Neural cell (in vitro differentiated cells): ENCODE results near the gene DTX1. TPM values are rescaled to one million over a fixed set of nuclear protein-coding genes. Genes with fewer than 3 reads are reported as not detected.

Source experiments
- H2AFZ ChIP-seq: fragments of 200-600, 300-800 bp; sonication (generic), shearing (Covaris generic); 2 replicates; pipeline ENCODE4 v1.6.0; 2014; ENCODE audit warnings: low read depth, mild to moderate bottlenecking, antibody characterized with exemption, low read length, moderate library complexity
- H3F3A ChIP-seq: fragments of 200-600 bp; shearing (Covaris generic); 2 replicates; pipeline ENCODE4 v1.6.1; 2016; ENCODE audit warnings: mild to moderate bottlenecking, moderate library complexity, mixed read lengths, antibody characterized with exemption, low read length; ENCODE audit not compliant: insufficient read depth, poor library complexity, severe bottlenecking
- H3K27ac ChIP-seq: fragments of 200-600, 300-800 bp; sonication (generic), shearing (Covaris generic); 2 replicates; pipeline ENCODE4 v1.5.1; 2014; ENCODE audit warnings: mild to moderate bottlenecking, low read length, moderate library complexity
- H3K27me3 ChIP-seq: fragments of 300-800, 200-600 bp; sonication (generic), shearing (Covaris generic); 2 replicates; pipeline ENCODE4 v1.6.0; 2014; ENCODE audit warnings: mild to moderate bottlenecking, low read depth, low read length, moderate library complexity; ENCODE audit not compliant: insufficient read depth
- H3K36me3 ChIP-seq: fragments of 300-800, 200-600 bp; sonication (generic), shearing (Covaris generic); 2 replicates; pipeline ENCODE4 v1.5.1; 2014; ENCODE audit warnings: mild to moderate bottlenecking, antibody characterized with exemption, low read length, moderate library complexity; ENCODE audit not compliant: insufficient read depth
- H3K4me2 ChIP-seq: fragments of 300-800, 200-600 bp; sonication (generic), shearing (Covaris generic); 2 replicates; pipeline ENCODE4 v1.6.0; 2014; ENCODE audit warnings: mild to moderate bottlenecking, low read length
- H3K4me3 ChIP-seq: fragments of 300-800, 200-600 bp; sonication (generic), shearing (Covaris generic); 2 replicates; pipeline ENCODE4 v1.5.1; 2014; ENCODE audit warnings: mild to moderate bottlenecking, low read length, moderate library complexity
- H3K79me2 ChIP-seq: fragments of 200-600 bp; shearing (Covaris generic); replicated peaks from 2 replicates; pipeline ENCODE4 v1.6.0; 2014; ENCODE audit warnings: mild to moderate bottlenecking, low read length, moderate library complexity; ENCODE audit not compliant: insufficient read depth
- H3K9ac ChIP-seq: fragments of 300-800, 200-600 bp; sonication (generic), shearing (Covaris generic); 2 replicates; pipeline ENCODE4 v1.6.1; 2016; ENCODE audit warnings: mild to moderate bottlenecking, low read length, mixed read lengths
- H3K9me2 ChIP-seq: fragments of 200-600 bp; shearing (Covaris generic); 2 replicates; pipeline ENCODE4 v1.6.1; 2016; ENCODE audit warnings: mild to moderate bottlenecking, low read length, mixed read lengths; ENCODE audit not compliant: insufficient read depth
- H3K9me3 ChIP-seq: fragments of 200-600, 300-800 bp; sonication (generic), shearing (Covaris generic); 2 replicates; pipeline ENCODE4 v1.6.1; 2016; ENCODE audit warnings: mild to moderate bottlenecking, mixed run types, low read length, moderate library complexity, mixed read lengths
- H4K20me1 ChIP-seq: fragments of 200-600 bp; shearing (Covaris generic); 2 replicates; pipeline ENCODE4 v1.6.1; 2016; ENCODE audit warnings: mild to moderate bottlenecking, mixed run types; ENCODE audit not compliant: insufficient read depth
- EP300 ChIP-seq: fragments of 450-650 bp; conservative IDR thresholded peaks from 2 replicates; pipeline ENCODE4 v1.6.1; 2014; ENCODE audit warnings: antibody characterized with exemption, mild to moderate bottlenecking, moderate library complexity; ENCODE audit not compliant: poor library complexity, severe bottlenecking
- EZH2 ChIP-seq: fragments of 200-600, 300-800 bp; shearing (Covaris generic), sonication (generic); IDR thresholded peaks from 2 replicates; pipeline ENCODE4 v1.6.1; 2014; ENCODE audit warnings: antibody characterized with exemption, low read length, borderline replicate concordance, mild to moderate bottlenecking; ENCODE audit not compliant: insufficient read depth, poor library complexity, severe bottlenecking
- MXI1 ChIP-seq: fragments of 450-650 bp; conservative IDR thresholded peaks from 2 replicates; pipeline ENCODE4 v1.6.1; 2014; ENCODE audit warnings: antibody characterized with exemption, mild to moderate bottlenecking; ENCODE audit not compliant: poor library complexity, severe bottlenecking
- POLR2AphosphoS5 ChIP-seq: IDR thresholded peaks from 2 replicates; pipeline ENCODE4 v1.6.1; 2012
- RAD21 ChIP-seq: fragments of 450-650 bp; conservative IDR thresholded peaks from 2 replicates; pipeline ENCODE4 v1.6.1; 2014; ENCODE audit warnings: antibody characterized with exemption, mild to moderate bottlenecking, moderate library complexity
- REST ChIP-seq: IDR thresholded peaks from 2 replicates; pipeline ENCODE4 v1.6.1; 2012; ENCODE audit warnings: borderline replicate concordance
- SMC3 ChIP-seq: fragments of 450-650 bp; conservative IDR thresholded peaks from 2 replicates; pipeline ENCODE4 v1.6.1; 2014; ENCODE audit warnings: antibody characterized with exemption, mild to moderate bottlenecking, moderate library complexity; ENCODE audit not compliant: poor library complexity
- TAF1 ChIP-seq: IDR thresholded peaks from 2 replicates; pipeline ENCODE4 v1.6.1; 2012; ENCODE audit warnings: low read depth
- polyA plus RNA-seq: library from polyadenylated mRNA; depleted of rRNA; stranded (reverse); fragments of >200 nt; gene quantifications from 2 replicates; pipeline ENCODE4 v1.2.3, GENCODE V29; 2014
- TF ChIP-seq, protein P1 (sequence below): fragments of 450-650 bp; IDR thresholded peaks from 2 replicates; pipeline ENCODE4 v1.5.1; 2014; ENCODE audit warnings: antibody characterized with exemption, mild to moderate bottlenecking, moderate library complexity; ENCODE audit not compliant: poor library complexity, severe bottlenecking

The DTX1 gene
- polyA plus RNA-seq, 1 donor from 2014 or later = 30.7 TPM

GRCh38 chr12:113127791-113128199, 71.3 kb downstream of the DTX1 start:
- no peaks in the 10 kb centered on the region for H3K9me3 ChIP-seq
- H3K27ac ChIP-seq = no peak overlapping the region
- no peak overlapping the region for H2AFZ ChIP-seq
- no peaks in the 10 kb centered on the region for H3K27me3 ChIP-seq
- H3K36me3 ChIP-seq = no peaks in the 10 kb centered on the region
- no peaks in the 10 kb centered on the region for H3K9me2 ChIP-seq
- H3K79me2 ChIP-seq = no peaks in the 10 kb centered on the region
- H3K9ac ChIP-seq = no peak overlapping the region
- no peaks in the 10 kb centered on the region for H4K20me1 ChIP-seq
- no peak overlapping the region for H3K4me3 ChIP-seq
- no peaks in the 10 kb centered on the region for H3F3A ChIP-seq
- H3K4me2 ChIP-seq = no peak overlapping the region
- TF ChIP-seq EZH2 = no peak
- TF ChIP-seq, protein P1, sequence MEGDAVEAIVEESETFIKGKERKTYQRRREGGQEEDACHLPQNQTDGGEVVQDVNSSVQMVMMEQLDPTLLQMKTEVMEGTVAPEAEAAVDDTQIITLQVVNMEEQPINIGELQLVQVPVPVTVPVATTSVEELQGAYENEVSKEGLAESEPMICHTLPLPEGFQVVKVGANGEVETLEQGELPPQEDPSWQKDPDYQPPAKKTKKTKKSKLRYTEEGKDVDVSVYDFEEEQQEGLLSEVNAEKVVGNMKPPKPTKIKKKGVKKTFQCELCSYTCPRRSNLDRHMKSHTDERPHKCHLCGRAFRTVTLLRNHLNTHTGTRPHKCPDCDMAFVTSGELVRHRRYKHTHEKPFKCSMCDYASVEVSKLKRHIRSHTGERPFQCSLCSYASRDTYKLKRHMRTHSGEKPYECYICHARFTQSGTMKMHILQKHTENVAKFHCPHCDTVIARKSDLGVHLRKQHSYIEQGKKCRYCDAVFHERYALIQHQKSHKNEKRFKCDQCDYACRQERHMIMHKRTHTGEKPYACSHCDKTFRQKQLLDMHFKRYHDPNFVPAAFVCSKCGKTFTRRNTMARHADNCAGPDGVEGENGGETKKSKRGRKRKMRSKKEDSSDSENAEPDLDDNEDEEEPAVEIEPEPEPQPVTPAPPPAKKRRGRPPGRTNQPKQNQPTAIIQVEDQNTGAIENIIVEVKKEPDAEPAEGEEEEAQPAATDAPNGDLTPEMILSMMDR = no peak
- TF ChIP-seq RAD21 = no peak
- no peak for TF ChIP-seq EP300
- no peak for TF ChIP-seq TAF1
- TF ChIP-seq REST = no peak
- TF ChIP-seq SMC3 = no peak
- no peak for TF ChIP-seq POLR2AphosphoS5
- no peak for TF ChIP-seq MXI1

- H3K9ac ChIP-seq = no peak overlapping the region
- no peaks in the 10 kb centered on the region for H3F3A ChIP-seq
- no peaks in the 10 kb centered on the region for H3K27me3 ChIP-seq
- no peak overlapping the region for H3K4me3 ChIP-seq
- H4K20me1 ChIP-seq = no peaks in the 10 kb centered on the region
- H3K36me3 ChIP-seq = no peaks in the 10 kb centered on the region
- H3K9me2 ChIP-seq = no peaks in the 10 kb centered on the region
- no peak overlapping the region for H3K27ac ChIP-seq
- no peaks in the 10 kb centered on the region for H3K9me3 ChIP-seq
- H3K79me2 ChIP-seq = no peaks in the 10 kb centered on the region
- no peak overlapping the region for H3K4me2 ChIP-seq
- no peak for TF ChIP-seq EP300
- TF ChIP-seq SMC3 = no peak
- H2AFZ ChIP-seq = no peak overlapping the region
Measured at GRCh38 chr12:113128802-113129663, 72.5 kb downstream of the DTX1 start.
